ENCODE results near the gene SMLR1. TPM values are rescaled to one million over a fixed set of nuclear protein-coding genes. Genes with fewer than 3 reads are reported as not detected.

The SMLR1 gene
- total RNA-seq, 1 donor from 2014 or later, result not detected

DNA sequence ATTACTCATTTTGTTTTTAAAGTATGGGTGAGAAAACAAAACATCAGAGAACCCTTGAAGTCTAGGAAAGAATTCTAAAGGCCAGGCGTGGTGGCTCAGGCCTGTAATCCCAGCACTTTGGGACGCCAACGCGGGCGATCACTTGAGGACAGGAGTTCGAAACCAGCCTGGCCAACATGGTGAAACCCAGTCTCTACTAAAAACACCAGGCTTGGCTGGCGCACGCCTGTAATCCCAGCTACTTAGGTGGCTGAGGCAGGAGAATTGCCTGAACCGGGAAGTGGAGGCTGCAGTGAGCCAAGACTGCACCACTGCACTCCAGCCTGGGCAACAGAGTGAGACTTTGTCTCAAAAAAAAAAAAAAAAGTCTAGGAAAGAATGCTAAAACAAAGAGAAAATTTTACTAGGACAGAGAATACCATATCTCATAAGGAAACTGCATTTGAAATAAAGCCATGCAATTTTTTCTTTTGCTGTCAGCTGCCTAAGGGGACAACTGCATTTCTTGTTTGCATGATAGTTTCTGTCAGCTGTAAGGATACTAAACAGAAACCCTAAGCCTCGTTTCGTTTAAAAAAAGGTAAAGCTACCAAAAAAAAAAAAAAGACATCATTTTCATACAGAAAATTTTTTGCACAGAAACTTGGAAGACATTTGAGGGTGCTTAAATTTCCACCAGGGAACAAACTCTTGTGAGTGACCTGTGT, 32.1 kb downstream of the SMLR1 start:
- no peak for FAIRE-seq
- no peak for DNase-seq (ENCODE audit: low read depth)

DNA sequence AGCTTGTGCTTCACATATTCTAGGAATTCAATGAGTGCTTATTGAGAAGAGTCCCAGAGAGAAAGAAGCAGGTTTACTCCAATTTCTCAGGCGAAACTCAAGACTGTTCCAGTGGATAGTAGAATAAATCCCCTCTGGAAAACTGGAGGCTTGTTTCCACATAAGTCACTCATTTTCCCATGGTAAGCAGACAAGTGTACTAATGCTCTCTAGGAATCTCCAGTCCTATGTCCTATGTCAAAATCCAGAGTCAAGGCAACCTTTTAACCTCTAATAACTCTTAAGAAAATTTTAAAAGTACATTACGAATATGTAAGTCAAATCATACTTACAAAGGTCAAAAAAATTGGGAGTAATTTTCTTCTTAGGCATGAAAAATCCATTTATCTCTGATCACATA, 35.2 kb downstream of the SMLR1 start:
- no peaks in the 10 kb centered on the region for H3K27me3 ChIP-seq (ENCODE audit: control insufficient read depth, insufficient read depth, low read length)
- FAIRE-seq, result no peak
- no peak for TF ChIP-seq CTCF (IDR thresholded peaks at IDR 0.05; ENCODE audit: insufficient read depth, low read length, severe bottlenecking)
- no peaks in the 10 kb centered on the region for H3K36me3 ChIP-seq (ENCODE audit: control insufficient read depth, insufficient read depth, low read length)
- DNase-seq (ENCODE audit: low read depth), result no peak
- H3K4me3 ChIP-seq (ENCODE audit: low read depth, low read length), result no peak overlapping the region

More for the DNA sequence above, 32.1 kb downstream of the SMLR1 start:
- Histone ChIP-seq H3K27me3 (ENCODE audit: control insufficient read depth, insufficient read depth, low read length) (no peaks in the 10 kb centered on the region), H3K4me3 (ENCODE audit: low read depth, low read length) (no peak overlapping the region), H3K36me3 (ENCODE audit: control insufficient read depth, insufficient read depth, low read length) (no peaks in the 10 kb centered on the region)
- no peak for TF ChIP-seq CTCF (IDR thresholded peaks at IDR 0.05; ENCODE audit: insufficient read depth, low read length, severe bottlenecking)

DNA sequence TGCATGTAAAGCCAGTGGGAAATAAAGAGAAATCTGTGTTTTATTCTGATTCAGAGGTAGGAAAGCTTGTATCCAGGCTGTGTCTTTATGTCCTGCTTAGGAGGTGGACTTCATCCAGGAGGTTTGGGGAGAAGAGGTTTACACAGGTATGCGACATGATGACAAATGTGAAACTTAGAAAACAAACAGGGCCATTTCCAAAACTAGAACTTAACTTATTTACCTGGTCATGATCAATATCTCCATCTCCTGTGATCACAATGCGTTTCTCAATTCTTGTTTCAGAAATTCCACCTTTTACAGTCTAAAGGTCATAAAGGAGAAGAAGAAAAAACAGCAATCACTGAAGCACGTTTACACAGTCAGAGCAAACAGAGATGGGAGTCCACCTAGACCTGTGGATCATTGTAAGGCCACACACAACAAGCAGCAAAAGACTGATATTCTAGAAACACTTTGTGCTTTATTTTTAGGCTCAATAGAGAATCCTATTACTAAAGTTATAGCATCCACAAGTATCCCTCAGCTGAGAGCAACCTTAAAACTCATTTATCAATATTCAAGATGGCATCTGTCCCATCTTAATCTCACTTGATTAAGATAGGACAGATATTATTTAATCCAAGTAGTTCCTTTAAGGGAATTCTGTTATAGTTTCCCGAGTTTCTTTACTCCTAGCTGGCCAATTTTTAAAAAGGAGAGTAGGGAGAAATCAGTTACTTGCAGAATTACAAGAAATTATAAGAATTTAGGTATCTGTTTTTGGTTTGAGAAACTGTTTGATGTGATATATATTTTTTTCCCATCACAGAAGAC, 36.4 kb downstream of the SMLR1 start:
- H3K36me3 ChIP-seq (ENCODE audit: control insufficient read depth, insufficient read depth, low read length), result no peaks in the 10 kb centered on the region
- no peak for TF ChIP-seq CTCF (IDR thresholded peaks at IDR 0.05; ENCODE audit: insufficient read depth, low read length, severe bottlenecking)
- FAIRE-seq, result no peak
- H3K27me3 ChIP-seq (ENCODE audit: control insufficient read depth, insufficient read depth, low read length), result no peaks in the 10 kb centered on the region
- no peak overlapping the region for H3K4me3 ChIP-seq (ENCODE audit: low read depth, low read length)
- no peak for DNase-seq (ENCODE audit: low read depth)

- DNase-seq (ENCODE audit: low read depth), result no peak
- TF ChIP-seq CTCF (IDR thresholded peaks at IDR 0.05; ENCODE audit: insufficient read depth, low read length, severe bottlenecking), result no peak
- FAIRE-seq, result no peak
- no peak overlapping the region for H3K4me3 ChIP-seq (ENCODE audit: low read depth, low read length)
- no peaks in the 10 kb centered on the region for H3K27me3 ChIP-seq (ENCODE audit: control insufficient read depth, insufficient read depth, low read length)
- no peaks in the 10 kb centered on the region for H3K36me3 ChIP-seq (ENCODE audit: control insufficient read depth, insufficient read depth, low read length)
Measured at GRCh38 chr6:130864344-130864743, 37.1 kb downstream of the SMLR1 start.

GRCh38 chr6:130865793-130866192, 38.6 kb downstream of the SMLR1 start:
- DNase-seq (ENCODE audit: low read depth) (no peak), FAIRE-seq (no peak)
- TF ChIP-seq CTCF (IDR thresholded peaks at IDR 0.05; ENCODE audit: insufficient read depth, low read length, severe bottlenecking), result no peak
- no peaks in the 10 kb centered on the region for H3K27me3 ChIP-seq (ENCODE audit: control insufficient read depth, insufficient read depth, low read length)
- H3K36me3 ChIP-seq (ENCODE audit: control insufficient read depth, insufficient read depth, low read length), result no peaks in the 10 kb centered on the region
- H3K4me3 ChIP-seq (ENCODE audit: low read depth, low read length), result no peak overlapping the region
